ENCODE results near the gene ELL. TPM values are rescaled to one million over a fixed set of nuclear protein-coding genes. Genes with fewer than 3 reads are reported as not detected.

ELL gene
- total and polyA plus RNA-seq, 9 of the 15 experiments (the other 6 are each of a cell fraction or from before 2014, with no cell fraction given) = 0.24 to 22.5 (median 4.1) TPM

DNA sequence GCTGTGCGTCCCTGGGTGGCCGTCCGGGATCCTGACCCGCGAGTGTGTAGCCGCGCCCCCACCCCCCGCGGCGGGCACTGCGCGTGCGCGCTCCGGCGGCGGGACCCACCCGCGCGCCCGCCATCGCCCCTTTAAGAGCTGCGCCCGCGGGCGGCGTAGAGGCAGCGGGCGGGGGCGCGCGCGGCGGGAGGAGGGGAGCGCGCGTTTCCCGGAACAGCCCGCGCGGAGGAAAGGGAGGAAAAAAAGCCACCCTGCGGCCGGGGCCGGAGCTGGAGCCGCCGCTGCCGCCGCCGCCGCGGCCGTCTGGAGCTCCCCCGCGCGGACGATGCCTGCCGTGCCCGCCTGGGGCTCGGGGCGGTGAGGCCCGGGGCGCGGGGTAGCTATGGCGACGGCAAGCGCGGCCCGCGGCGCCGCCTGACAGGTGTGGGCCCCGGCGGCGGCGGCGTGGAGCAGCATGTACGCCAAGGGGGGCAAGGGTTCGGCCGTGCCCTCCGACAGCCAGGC is 102.6 kb downstream of the ELL start, which contains the start of gene SSBP4 (continued):
- TF ChIP-seq, protein P1, sequence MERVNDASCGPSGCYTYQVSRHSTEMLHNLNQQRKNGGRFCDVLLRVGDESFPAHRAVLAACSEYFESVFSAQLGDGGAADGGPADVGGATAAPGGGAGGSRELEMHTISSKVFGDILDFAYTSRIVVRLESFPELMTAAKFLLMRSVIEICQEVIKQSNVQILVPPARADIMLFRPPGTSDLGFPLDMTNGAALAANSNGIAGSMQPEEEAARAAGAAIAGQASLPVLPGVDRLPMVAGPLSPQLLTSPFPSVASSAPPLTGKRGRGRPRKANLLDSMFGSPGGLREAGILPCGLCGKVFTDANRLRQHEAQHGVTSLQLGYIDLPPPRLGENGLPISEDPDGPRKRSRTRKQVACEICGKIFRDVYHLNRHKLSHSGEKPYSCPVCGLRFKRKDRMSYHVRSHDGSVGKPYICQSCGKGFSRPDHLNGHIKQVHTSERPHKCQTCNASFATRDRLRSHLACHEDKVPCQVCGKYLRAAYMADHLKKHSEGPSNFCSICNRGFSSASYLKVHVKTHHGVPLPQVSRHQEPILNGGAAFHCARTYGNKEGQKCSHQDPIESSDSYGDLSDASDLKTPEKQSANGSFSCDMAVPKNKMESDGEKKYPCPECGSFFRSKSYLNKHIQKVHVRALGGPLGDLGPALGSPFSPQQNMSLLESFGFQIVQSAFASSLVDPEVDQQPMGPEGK (CRISPR knock-in tag; IDR thresholded peaks at IDR 0.05; ENCODE audit: borderline replicate concordance) = no peak
- TF ChIP-seq NFE2 (IDR thresholded peaks at IDR 0.05; ENCODE audit: low read depth) (no peak), PTBP1 (IDR thresholded peaks at IDR 0.05; ENCODE audit: low read depth, low read length) (no peak), MAZ (CRISPR knock-in tag; conservative IDR thresholded peaks at IDR 0.05 in 1 of 2, IDR thresholded peaks at IDR 0.05 in 1 of 2) (peak; percentile 86 to 95), NCOA4 (IDR thresholded peaks at IDR 0.05; ENCODE audit: partially characterized antibody) (no peak), KLF1 (tag; IDR thresholded peaks at IDR 0.05) (peak; percentile 35; the same call in 1 of the 2 replicates), PTRF (tag; IDR thresholded peaks at IDR 0.05) (no peak), BCOR (IDR thresholded peaks at IDR 0.05) (no peak), ARID1B (IDR thresholded peaks at IDR 0.05) (no peak), GABPA (tag; conservative IDR thresholded peaks at IDR 0.05; ENCODE audit: low read depth) (peak; percentile 63; the same call in 1 of the 2 replicates), NR3C1 (CRISPR knock-in tag; IDR thresholded peaks at IDR 0.05) (no peak), FOXK2 (conservative IDR thresholded peaks at IDR 0.05 in 1 of 2, IDR thresholded peaks at IDR 0.05 in 1 of 2; ENCODE audit: low read depth in 2 of 2) (no peak), NRF1 (conservative IDR thresholded peaks at IDR 0.05 in 1 of 2, IDR thresholded peaks at IDR 0.05 in 1 of 2) (peak in 1 of 2 experiments; percentile 92; a peak in 3 of 4 replicates), TSC22D4 (tag; IDR thresholded peaks at IDR 0.05) (no peak), EZH2 (IDR thresholded peaks at IDR 0.05; ENCODE audit: borderline replicate concordance, low read depth, low read length) (no peak), ZNF75A (CRISPR knock-in tag; IDR thresholded peaks at IDR 0.05) (no peak), MCM5 (IDR thresholded peaks at IDR 0.05; ENCODE audit: low read depth) (no peak), SMARCC2 (IDR thresholded peaks at IDR 0.05; ENCODE audit: low read depth) (no peak)
- TF ChIP-seq, protein P2, sequence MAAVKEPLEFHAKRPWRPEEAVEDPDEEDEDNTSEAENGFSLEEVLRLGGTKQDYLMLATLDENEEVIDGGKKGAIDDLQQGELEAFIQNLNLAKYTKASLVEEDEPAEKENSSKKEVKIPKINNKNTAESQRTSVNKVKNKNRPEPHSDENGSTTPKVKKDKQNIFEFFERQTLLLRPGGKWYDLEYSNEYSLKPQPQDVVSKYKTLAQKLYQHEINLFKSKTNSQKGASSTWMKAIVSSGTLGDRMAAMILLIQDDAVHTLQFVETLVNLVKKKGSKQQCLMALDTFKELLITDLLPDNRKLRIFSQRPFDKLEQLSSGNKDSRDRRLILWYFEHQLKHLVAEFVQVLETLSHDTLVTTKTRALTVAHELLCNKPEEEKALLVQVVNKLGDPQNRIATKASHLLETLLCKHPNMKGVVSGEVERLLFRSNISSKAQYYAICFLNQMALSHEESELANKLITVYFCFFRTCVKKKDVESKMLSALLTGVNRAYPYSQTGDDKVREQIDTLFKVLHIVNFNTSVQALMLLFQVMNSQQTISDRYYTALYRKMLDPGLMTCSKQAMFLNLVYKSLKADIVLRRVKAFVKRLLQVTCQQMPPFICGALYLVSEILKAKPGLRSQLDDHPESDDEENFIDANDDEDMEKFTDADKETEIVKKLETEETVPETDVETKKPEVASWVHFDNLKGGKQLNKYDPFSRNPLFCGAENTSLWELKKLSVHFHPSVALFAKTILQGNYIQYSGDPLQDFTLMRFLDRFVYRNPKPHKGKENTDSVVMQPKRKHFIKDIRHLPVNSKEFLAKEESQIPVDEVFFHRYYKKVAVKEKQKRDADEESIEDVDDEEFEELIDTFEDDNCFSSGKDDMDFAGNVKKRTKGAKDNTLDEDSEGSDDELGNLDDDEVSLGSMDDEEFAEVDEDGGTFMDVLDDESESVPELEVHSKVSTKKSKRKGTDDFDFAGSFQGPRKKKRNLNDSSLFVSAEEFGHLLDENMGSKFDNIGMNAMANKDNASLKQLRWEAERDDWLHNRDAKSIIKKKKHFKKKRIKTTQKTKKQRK (IDR thresholded peaks at IDR 0.05; ENCODE audit: borderline replicate concordance, low read depth, low read length) = no peak
- TF ChIP-seq, protein P3, sequence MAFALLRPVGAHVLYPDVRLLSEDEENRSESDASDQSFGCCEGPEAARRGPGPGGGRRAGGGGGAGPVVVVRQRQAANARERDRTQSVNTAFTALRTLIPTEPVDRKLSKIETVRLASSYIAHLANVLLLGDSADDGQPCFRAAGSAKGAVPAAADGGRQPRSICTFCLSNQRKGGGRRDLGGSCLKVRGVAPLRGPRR (CRISPR knock-in tag; IDR thresholded peaks at IDR 0.05) = no peak
- TF ChIP-seq, protein P4, sequence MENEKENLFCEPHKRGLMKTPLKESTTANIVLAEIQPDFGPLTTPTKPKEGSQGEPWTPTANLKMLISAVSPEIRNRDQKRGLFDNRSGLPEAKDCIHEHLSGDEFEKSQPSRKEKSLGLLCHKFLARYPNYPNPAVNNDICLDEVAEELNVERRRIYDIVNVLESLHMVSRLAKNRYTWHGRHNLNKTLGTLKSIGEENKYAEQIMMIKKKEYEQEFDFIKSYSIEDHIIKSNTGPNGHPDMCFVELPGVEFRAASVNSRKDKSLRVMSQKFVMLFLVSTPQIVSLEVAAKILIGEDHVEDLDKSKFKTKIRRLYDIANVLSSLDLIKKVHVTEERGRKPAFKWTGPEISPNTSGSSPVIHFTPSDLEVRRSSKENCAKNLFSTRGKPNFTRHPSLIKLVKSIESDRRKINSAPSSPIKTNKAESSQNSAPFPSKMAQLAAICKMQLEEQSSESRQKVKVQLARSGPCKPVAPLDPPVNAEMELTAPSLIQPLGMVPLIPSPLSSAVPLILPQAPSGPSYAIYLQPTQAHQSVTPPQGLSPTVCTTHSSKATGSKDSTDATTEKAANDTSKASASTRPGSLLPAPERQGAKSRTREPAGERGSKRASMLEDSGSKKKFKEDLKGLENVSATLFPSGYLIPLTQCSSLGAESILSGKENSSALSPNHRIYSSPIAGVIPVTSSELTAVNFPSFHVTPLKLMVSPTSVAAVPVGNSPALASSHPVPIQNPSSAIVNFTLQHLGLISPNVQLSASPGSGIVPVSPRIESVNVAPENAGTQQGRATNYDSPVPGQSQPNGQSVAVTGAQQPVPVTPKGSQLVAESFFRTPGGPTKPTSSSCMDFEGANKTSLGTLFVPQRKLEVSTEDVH (IDR thresholded peaks at IDR 0.05; ENCODE audit: low read depth, partially characterized antibody) = no peak
